ENCODE data around the gene ARRB1. TPM values are rescaled to one million over a fixed set of nuclear protein-coding genes. Genes with fewer than 3 reads are reported as not detected.

ARRB1 gene
- total RNA-seq (2014; rRNA removed; shearing (Covaris generic)): 4.1 and 5.4 TPM in 2 replicates

DNA sequence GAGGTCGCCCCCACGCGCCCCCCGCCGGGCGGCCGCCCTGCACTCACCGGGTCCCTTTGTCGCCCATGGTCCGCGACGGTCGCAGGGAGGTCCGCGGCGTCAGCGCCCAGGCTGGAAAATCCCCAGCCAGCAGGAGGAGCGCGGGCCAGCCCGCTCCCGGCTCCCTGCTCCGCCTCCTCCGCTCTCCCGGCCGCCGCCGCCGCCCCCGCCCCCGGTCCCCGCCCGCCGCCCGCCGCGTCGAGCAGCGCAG, at the start of gene ARRB1:
Gene ARRB1, minus strand, starts transcription at position 121 of the 250 bp plus-strand sequence. Its CDS starts 54 bp downstream, at position 67.

DNA sequence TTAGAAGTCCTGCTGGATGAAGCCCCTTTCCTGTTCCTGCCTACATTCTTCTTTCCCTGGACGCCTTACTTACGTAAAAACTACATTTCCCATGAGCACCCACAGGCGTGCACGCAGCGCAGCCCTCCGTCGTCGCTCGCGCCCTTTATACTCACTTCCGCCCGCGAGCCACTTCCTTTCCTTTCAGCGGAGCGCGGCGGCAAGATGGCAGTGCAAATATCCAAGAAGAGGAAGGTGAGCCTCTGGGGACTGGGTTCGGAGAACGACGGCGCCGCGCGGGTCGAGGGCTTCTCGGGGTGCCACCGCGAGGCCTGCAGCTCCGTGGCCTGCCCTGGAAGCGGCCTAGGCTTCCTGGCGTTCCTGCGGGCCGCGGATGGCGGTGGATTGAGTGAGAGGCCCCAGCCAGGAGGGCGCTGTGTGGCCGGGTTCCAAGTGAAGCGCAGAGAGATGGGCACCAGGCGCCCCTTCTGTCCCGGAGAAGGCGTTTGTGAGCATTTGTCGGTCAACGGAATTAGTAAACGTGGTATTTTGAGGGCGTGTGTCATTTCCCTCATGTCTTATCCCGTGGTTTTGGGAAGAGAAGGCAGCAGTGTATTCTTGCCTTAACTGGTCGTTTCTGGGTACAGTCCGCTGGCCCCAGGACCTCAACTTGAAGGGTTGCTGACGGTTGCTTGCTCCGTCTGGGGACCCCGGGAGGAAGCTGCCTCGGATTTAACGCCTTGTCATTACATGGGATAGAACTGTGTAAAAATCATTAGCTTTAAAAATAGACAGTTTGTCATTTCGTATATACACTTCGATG, 48.1 kb upstream of the ARRB1 start, which contains the start of gene RPS3:
Gene RPS3, plus strand, starts transcription at position 175 of the 802 bp plus-strand sequence. Its CDS starts 30 bp downstream, at position 205.

DNA sequence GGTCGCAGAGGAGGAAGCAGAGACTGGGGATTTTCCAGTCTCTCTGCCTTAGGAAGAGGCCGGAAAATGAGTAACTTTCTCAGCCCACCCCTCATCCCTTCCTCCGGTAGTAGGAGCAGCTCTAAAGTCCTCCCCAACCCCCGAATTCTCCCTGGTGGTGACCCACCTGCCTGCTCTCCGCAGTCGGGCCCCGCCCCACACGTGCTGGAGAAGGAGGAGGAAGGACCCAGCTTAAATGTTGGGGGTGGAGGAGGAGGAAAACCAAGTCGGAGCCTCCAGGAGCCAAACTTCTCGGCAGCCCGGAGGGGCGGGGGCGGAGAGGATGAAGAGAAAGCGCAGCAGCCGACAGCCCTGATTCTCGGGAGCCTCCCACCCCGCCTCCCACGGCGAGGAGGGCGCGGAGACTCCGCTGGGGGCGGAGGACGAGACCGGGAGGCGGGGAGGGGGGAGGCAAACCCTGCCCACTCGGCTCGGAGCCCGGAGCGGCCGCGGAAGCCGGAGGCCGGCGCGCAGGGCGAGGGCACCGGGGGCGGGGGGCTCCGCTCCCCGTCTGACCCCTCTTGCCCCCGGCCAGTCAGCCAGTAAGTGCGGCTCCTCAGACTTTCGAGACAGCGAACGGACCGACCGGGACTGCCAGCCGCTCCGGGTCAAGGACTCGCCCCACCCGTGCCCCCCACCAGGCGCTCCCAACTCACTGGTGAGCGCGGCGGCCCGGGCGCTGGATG, 111.0 kb downstream of the ARRB1 start, which contains the start of gene TPBGL:
Gene TPBGL, plus strand, starts transcription at position 464 of the 725 bp plus-strand sequence. CDS start 276 bp downstream, outside the sequence.

Small RNA genes within 50 kb of the gene (small RNA-seq; reads per million reads assigned to genes)
- gene MIR326 (not detected), gene SNORD15A (not detected)

Other genes with a start within 250 kb of the ARRB1 start
- gene SLCO2B1, start 200.6 kb downstream of the ARRB1 start, total RNA-seq (2014; rRNA removed; shearing (Covaris generic)): 0.04 TPM in 1 of 2 replicates, not detected in the other
- not detected in 2 replicates for gene TPBGL, start 110.9 kb downstream of the ARRB1 start, total RNA-seq (2014; rRNA removed; shearing (Covaris generic))
- gene RPS3, start 47.9 kb upstream of the ARRB1 start, total RNA-seq (2014; rRNA removed; shearing (Covaris generic)): 2,918 and 3,175 TPM in 2 replicates
- gene KLHL35, start 81.5 kb upstream of the ARRB1 start, total RNA-seq (2014; rRNA removed; shearing (Covaris generic)): 3.3 and 3.4 TPM in 2 replicates
- 6.2 and 7.7 TPM in 2 replicates for gene GDPD5, start 174.3 kb upstream of the ARRB1 start, total RNA-seq (2014; rRNA removed; shearing (Covaris generic))
- gene SERPINH1, start 210.6 kb upstream of the ARRB1 start, total RNA-seq (2014; rRNA removed; shearing (Covaris generic)): 117 and 121 TPM in 2 replicates